ENCODE data around the gene TMEM8B. TPM values are rescaled to one million over a fixed set of nuclear protein-coding genes. Genes with fewer than 3 reads are reported as not detected.

Gene TMEM8B
- total RNA-seq, 1 experiment from 2014 or later = 6.4 TPM

DNA sequence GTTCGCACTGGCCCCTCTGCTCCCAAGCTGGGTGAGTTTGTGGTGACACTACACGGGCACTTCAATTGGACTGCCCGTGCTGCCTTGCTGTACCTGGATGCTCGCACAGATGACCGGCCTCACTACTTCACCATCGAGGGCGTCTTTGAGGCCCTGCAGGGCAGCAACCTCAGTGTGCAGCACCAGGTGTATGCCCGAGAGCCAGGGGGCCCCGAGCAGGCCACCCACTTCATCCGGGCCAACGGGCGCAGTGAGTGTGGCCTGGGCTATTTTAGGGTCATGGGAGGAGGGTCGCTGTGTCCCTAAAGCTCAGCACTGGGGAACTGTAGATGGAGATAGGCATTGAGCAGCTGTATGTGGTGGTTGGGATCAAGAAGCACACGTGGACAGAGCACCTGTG is 36.2 kb upstream of the TMEM8B start:
- no peak overlapping the region for H3K4me3 ChIP-seq
- H3F3A ChIP-seq (ENCODE audit: insufficient read depth, low read depth) = no peaks in the 10 kb centered on the region; the same call in 1 of the 2 replicates
- H3K27me3 ChIP-seq (ENCODE audit: insufficient read depth, low read depth) = no peaks in the 10 kb centered on the region
- ChIA-PET CTCF (no interaction called here), POLR2A (ENCODE audit: unreplicated experiment) (no interaction called here)
- no peaks in the 10 kb centered on the region for H3K36me3 ChIP-seq (ENCODE audit: low read depth)
- DNase-seq = no peak
- no peaks in the 10 kb centered on the region for H3K9me3 ChIP-seq (ENCODE audit: insufficient read depth, low read depth)
- H3K79me2 ChIP-seq (ENCODE audit: low read depth) = no peaks in the 10 kb centered on the region
- no peaks in the 10 kb centered on the region for H4K20me1 ChIP-seq (ENCODE audit: insufficient read depth)
- H3K27ac ChIP-seq = no peak overlapping the region
- H3K4me1 ChIP-seq (replicated peaks; ENCODE audit: insufficient read depth) = 0 out of 2 replicates have a peak, but pooled peaks cover 7% of the 10 kb centered on the region
- no TSS peak for BruUV-seq (replicated peaks)
- H3K9me2 ChIP-seq (ENCODE audit: insufficient read depth) = no peaks in the 10 kb centered on the region
- TF ChIP-seq, protein P1, sequence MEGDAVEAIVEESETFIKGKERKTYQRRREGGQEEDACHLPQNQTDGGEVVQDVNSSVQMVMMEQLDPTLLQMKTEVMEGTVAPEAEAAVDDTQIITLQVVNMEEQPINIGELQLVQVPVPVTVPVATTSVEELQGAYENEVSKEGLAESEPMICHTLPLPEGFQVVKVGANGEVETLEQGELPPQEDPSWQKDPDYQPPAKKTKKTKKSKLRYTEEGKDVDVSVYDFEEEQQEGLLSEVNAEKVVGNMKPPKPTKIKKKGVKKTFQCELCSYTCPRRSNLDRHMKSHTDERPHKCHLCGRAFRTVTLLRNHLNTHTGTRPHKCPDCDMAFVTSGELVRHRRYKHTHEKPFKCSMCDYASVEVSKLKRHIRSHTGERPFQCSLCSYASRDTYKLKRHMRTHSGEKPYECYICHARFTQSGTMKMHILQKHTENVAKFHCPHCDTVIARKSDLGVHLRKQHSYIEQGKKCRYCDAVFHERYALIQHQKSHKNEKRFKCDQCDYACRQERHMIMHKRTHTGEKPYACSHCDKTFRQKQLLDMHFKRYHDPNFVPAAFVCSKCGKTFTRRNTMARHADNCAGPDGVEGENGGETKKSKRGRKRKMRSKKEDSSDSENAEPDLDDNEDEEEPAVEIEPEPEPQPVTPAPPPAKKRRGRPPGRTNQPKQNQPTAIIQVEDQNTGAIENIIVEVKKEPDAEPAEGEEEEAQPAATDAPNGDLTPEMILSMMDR (conservative IDR thresholded peaks at IDR 0.05) = no peak
- no peak for TF ChIP-seq EZH2 (IDR thresholded peaks at IDR 0.05; ENCODE audit: low read depth)
- intact Hi-C loops (cut with micrococcal nuclease; ENCODE audit: unreplicated experiment) = no loop called here
- no peak overlapping the region for H3K4me2 ChIP-seq
- H2AFZ ChIP-seq = no peak overlapping the region

DNA sequence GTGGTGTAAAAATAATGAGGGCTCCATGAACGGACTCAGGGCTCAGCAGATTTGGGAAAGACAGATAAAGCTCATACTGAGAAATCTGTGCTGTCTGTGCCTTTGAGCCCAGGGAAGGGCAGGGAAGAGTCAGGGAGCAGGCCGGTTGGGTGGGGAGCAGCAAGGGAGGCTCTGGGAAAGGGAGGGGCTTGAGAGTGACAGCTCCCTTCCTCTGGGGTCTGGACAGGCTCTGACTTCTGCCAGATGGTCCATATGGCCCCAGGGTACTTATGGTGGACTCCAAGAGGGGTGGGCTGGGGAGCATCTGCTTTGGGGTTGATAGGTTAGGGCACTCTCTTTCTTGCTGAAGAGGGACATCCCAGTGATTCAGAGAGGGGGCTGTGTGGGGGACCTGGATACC is 35.6 kb upstream of the TMEM8B start:
- Histone ChIP-seq H3K27me3 (ENCODE audit: insufficient read depth, low read depth) (no peaks in the 10 kb centered on the region), H3K36me3 (ENCODE audit: low read depth) (no peaks in the 10 kb centered on the region), H3K4me3 (no peak overlapping the region), H3K27ac (no peak overlapping the region), H3K9me2 (ENCODE audit: insufficient read depth) (no peaks in the 10 kb centered on the region), H3K9me3 (ENCODE audit: insufficient read depth, low read depth) (no peaks in the 10 kb centered on the region), H3K4me1 (replicated peaks; ENCODE audit: insufficient read depth) (0 out of 2 replicates have a peak, but pooled peaks cover 7% of the 10 kb centered on the region), H3K79me2 (ENCODE audit: low read depth) (no peaks in the 10 kb centered on the region), H3F3A (ENCODE audit: insufficient read depth, low read depth) (no peaks in the 10 kb centered on the region; the same call in 1 of the 2 replicates), H3K4me2 (no peak overlapping the region), H4K20me1 (ENCODE audit: insufficient read depth) (no peaks in the 10 kb centered on the region), H2AFZ (no peak overlapping the region)
- intact Hi-C loops (cut with micrococcal nuclease; ENCODE audit: unreplicated experiment) = no loop called here
- CTCF ChIA-PET = no interaction called here
- POLR2A ChIA-PET (ENCODE audit: unreplicated experiment) = no interaction called here
- no peak for TF ChIP-seq EZH2 (IDR thresholded peaks at IDR 0.05; ENCODE audit: low read depth)
- TF ChIP-seq, protein P1 (conservative IDR thresholded peaks at IDR 0.05) = no peak
- no TSS peak for BruUV-seq (replicated peaks)
- no peak for DNase-seq

- Histone ChIP-seq H2AFZ (no peak overlapping the region), H3K9me3 (ENCODE audit: insufficient read depth, low read depth) (no peaks in the 10 kb centered on the region), H3K79me2 (ENCODE audit: low read depth) (no peaks in the 10 kb centered on the region), H3K27me3 (ENCODE audit: insufficient read depth, low read depth) (no peaks in the 10 kb centered on the region), H3K4me1 (replicated peaks; ENCODE audit: insufficient read depth) (0 out of 2 replicates have a peak, but pooled peaks cover 7% of the 10 kb centered on the region), H3K27ac (no peak overlapping the region), H3K4me3 (no peak overlapping the region), H3F3A (ENCODE audit: insufficient read depth, low read depth) (no peaks in the 10 kb centered on the region; the same call in 1 of the 2 replicates), H3K36me3 (ENCODE audit: low read depth) (no peaks in the 10 kb centered on the region), H3K9me2 (ENCODE audit: insufficient read depth) (no peaks in the 10 kb centered on the region), H3K4me2 (no peak overlapping the region), H4K20me1 (ENCODE audit: insufficient read depth) (no peaks in the 10 kb centered on the region)
- no TSS peak for BruUV-seq (replicated peaks)
- ChIA-PET CTCF (interaction anchor here (0.6 kb wide), 1 partner anchor 287 kb away, joined by 3 read pairs; no protein-coding TSS in a partner anchor), POLR2A (ENCODE audit: unreplicated experiment) (no interaction called here)
- TF ChIP-seq EZH2 (IDR thresholded peaks at IDR 0.05; ENCODE audit: low read depth) = no peak
- TF ChIP-seq, protein P1 (conservative IDR thresholded peaks at IDR 0.05) = no peak
- intact Hi-C loops (cut with micrococcal nuclease; ENCODE audit: unreplicated experiment) = no loop called here
- DNase-seq = no peak
Measured at GRCh38 chr9:35795695-35796094, 33.3 kb upstream of the TMEM8B start.
